HCT116 (cell line): ENCODE results near the gene KCNK18. TPM values are rescaled to one million over a fixed set of nuclear protein-coding genes. Genes with fewer than 3 reads are reported as not detected.

ENCODE experiments used
- ATAC-seq: fragments of 200-7000 bp; cut with Tn5 transposase; 2 replicates; pipeline ENCODE4 v1.9.1; 2020; ENCODE audit warnings: mild to moderate bottlenecking, moderate library complexity
- BruUV-seq: library from RNA; stranded (reverse); fragments of 400-500 nt; replicated peaks from 2 replicates; lab custom pipeline; 2021; lab: Mats Ljungman, UMichigan
- CTCF ChIA-PET: fragments of 300-600 bp; sonication (Branson Sonifier 250); formaldehyde crosslinking; loops from one replicate; lab custom pipeline; 2021; ENCODE audit warnings: antibody characterized with exemption; lab: Charles Lee
- POLR2A ChIA-PET: fragments of 300-600, 350-600 bp; sonication (Branson Sonifier 250); formaldehyde crosslinking; loops from one replicate; lab custom pipeline; 2021; ENCODE audit warnings: antibody characterized with exemption; lab: Charles Lee
- RAD21 ChIA-PET, 2 experiments: fragments of 300-600 bp; sonication (Branson Sonifier 250); formaldehyde crosslinking; loops; one replicate each; lab custom pipeline; 2023; ENCODE audit warnings: low total read pairs in 2 of 2; ENCODE audit not compliant: uncharacterized antibody in 2 of 2, unreplicated experiment in 2 of 2, low non-redundant PET in 1 of 2; lab: Charles Lee
- DNase-seq: peaks from one replicate; pipeline ENCODE4 v3.0.0-alpha.2; 2010; ENCODE audit warnings: low read depth, low spot score
- H2AFZ ChIP-seq: fragments of 200-600 bp; shearing (Covaris generic), sonication (generic); 2 replicates; pipeline ENCODE4 v1.6.1; 2017; ENCODE audit warnings: low read depth, mixed run types, mixed read lengths, antibody characterized with exemption, low read length; ENCODE audit not compliant: poor library complexity, severe bottlenecking
- H3K27ac ChIP-seq: 2 replicates; pipeline ENCODE4 v1.5.1; 2012; ENCODE audit warnings: low read depth, low read length
- H3K27me3 ChIP-seq: fragments of 200-600 bp; sonication (generic); 2 replicates; pipeline ENCODE4 v1.6.1; 2016; ENCODE audit warnings: mixed run types, low read length, mixed read lengths; ENCODE audit not compliant: insufficient read depth
- H3K36me3 ChIP-seq, 2 experiments: fragments of 200-500 bp in 1 of 2; fragments of 200-600 bp in 1 of 2; sonication (Bioruptor generic) in 1 of 2; sonication (generic) in 1 of 2; 2 replicates each; pipeline versions ENCODE4 v1.5.1 to v1.6.1; 2014 to 2016; ENCODE audit warnings: low read length in 2 of 2, inconsistent platforms in 1 of 2, mixed read lengths in 1 of 2, mixed run types in 1 of 2; ENCODE audit not compliant: insufficient read depth in 2 of 2, control insufficient read depth in 1 of 2
- H3K4me1 ChIP-seq, 2 experiments: fragments of 200-600 bp in 1 of 2; sonication (generic) in 1 of 2; 2 replicates each; pipeline versions ENCODE4 v1.5.1 to v1.6.1; 2012 to 2017; ENCODE audit warnings: low read length in 2 of 2, inconsistent platforms in 1 of 2, mild to moderate bottlenecking in 1 of 2, mixed read lengths in 1 of 2, mixed run types in 1 of 2, moderate library complexity in 1 of 2; ENCODE audit not compliant: insufficient read depth in 2 of 2, control insufficient read depth in 1 of 2
- H3K4me2 ChIP-seq: fragments of 200-600 bp; sonication (generic); 2 replicates; pipeline ENCODE4 v1.6.1; 2017; ENCODE audit warnings: mixed run types, low read length, mixed read lengths
- H3K4me3 ChIP-seq, 2 experiments: fragments of 200-600 bp in 1 of 2; sonication (generic) in 1 of 2; replicated peaks in 1 of 2; 2 replicates each; pipeline ENCODE4 v1.5.1; 2011 to 2016; ENCODE audit warnings: low read length in 2 of 2, control low read depth in 1 of 2, low read depth in 1 of 2, mild to moderate bottlenecking in 1 of 2, mixed read lengths in 1 of 2, mixed run types in 1 of 2
- H3K79me2 ChIP-seq: fragments of 200-600 bp; sonication (generic); 2 replicates; pipeline ENCODE4 v1.6.1; 2017; ENCODE audit warnings: mild to moderate bottlenecking, mixed run types, low read length, moderate library complexity, mixed read lengths; ENCODE audit not compliant: insufficient read depth
- H3K9ac ChIP-seq: fragments of 200-600 bp; sonication (generic); 2 replicates; pipeline ENCODE4 v1.6.1; 2016; ENCODE audit warnings: low read length, mixed read lengths
- H3K9me2 ChIP-seq: fragments of 200-600 bp; sonication (generic), shearing (Covaris generic); 2 replicates; pipeline ENCODE4 v1.6.1; 2017; ENCODE audit warnings: mixed run types, mild to moderate bottlenecking, moderate library complexity; ENCODE audit not compliant: insufficient read depth
- H3K9me3 ChIP-seq, 2 experiments: fragments of 200-500 bp in 1 of 2; fragments of 200-600 bp in 1 of 2; sonication (Bioruptor generic) in 1 of 2; sonication (generic) in 1 of 2; 2 replicates each; pipeline ENCODE4 v1.6.1; 2014 to 2017; ENCODE audit warnings: low read length in 2 of 2, mixed read lengths in 2 of 2, inconsistent platforms in 1 of 2, low read depth in 1 of 2, mild to moderate bottlenecking in 1 of 2, mixed run types in 1 of 2, moderate library complexity in 1 of 2; ENCODE audit not compliant: control insufficient read depth in 1 of 2, insufficient read depth in 1 of 2
- H4K20me1 ChIP-seq: fragments of 200-600 bp; sonication (generic), shearing (Covaris generic); 2 replicates; pipeline ENCODE4 v1.6.1; 2017; ENCODE audit warnings: mixed run types, mild to moderate bottlenecking, moderate library complexity; ENCODE audit not compliant: insufficient read depth
- CBX3 ChIP-seq: IDR thresholded peaks from 2 replicates; pipeline ENCODE4 v1.6.1; 2012; ENCODE audit warnings: low read depth
- CEBPB ChIP-seq: IDR thresholded peaks from 2 replicates; pipeline ENCODE4 v1.6.1; 2012; ENCODE audit warnings: low read depth
- EGR1 ChIP-seq: IDR thresholded peaks from 2 replicates; pipeline ENCODE4 v1.6.1; 2012; ENCODE audit warnings: low read depth
- ELF1 ChIP-seq: IDR thresholded peaks from 2 replicates; pipeline ENCODE4 v1.6.1; 2012; ENCODE audit warnings: low read depth, borderline replicate concordance
- EZH2 ChIP-seq: fragments of 200-600 bp; sonication (generic); IDR thresholded peaks from 2 replicates; pipeline ENCODE4 v1.6.1; 2017; ENCODE audit warnings: antibody characterized with exemption, mixed run types
- EZH2phosphoT487 ChIP-seq: fragments of 200-600 bp; IDR thresholded peaks from 2 replicates; pipeline ENCODE4 v1.6.1; 2018; ENCODE audit warnings: antibody characterized with exemption, borderline replicate concordance
- FOSL1 ChIP-seq: IDR thresholded peaks from 2 replicates; pipeline ENCODE4 v1.6.1; 2012; ENCODE audit warnings: low read depth
- JUND ChIP-seq: IDR thresholded peaks from 2 replicates; pipeline ENCODE4 v1.6.1; 2012
- POLR2AphosphoS5 ChIP-seq: IDR thresholded peaks from 2 replicates; pipeline ENCODE4 v1.6.1; 2011; ENCODE audit warnings: mild to moderate bottlenecking, low read depth, low read length, moderate library complexity
- RAD21 ChIP-seq: IDR thresholded peaks from 2 replicates; pipeline ENCODE4 v1.6.1; 2012; ENCODE audit warnings: low read depth, mild to moderate bottlenecking
- SIN3A ChIP-seq: IDR thresholded peaks from 2 replicates; pipeline ENCODE4 v1.6.1; 2012; ENCODE audit warnings: low read depth
- SP1 ChIP-seq: IDR thresholded peaks from 2 replicates; pipeline ENCODE4 v1.6.1; 2012; ENCODE audit warnings: low read depth
- SRF ChIP-seq: IDR thresholded peaks from 2 replicates; pipeline ENCODE4 v1.6.1; 2012; ENCODE audit warnings: low read depth
- YY1 ChIP-seq: IDR thresholded peaks from 2 replicates; pipeline ENCODE4 v1.6.1; 2011; ENCODE audit warnings: low read length, low read depth, moderate library complexity, mild to moderate bottlenecking; ENCODE audit not compliant: insufficient replicate concordance; ENCODE audit errors: extremely low read depth
- ZNF274 ChIP-seq: fragments of 200-500 bp; sonication (Bioruptor generic); IDR thresholded peaks from 2 replicates; pipeline ENCODE4 v1.6.1; 2014; ENCODE audit warnings: mild to moderate bottlenecking, low read depth, low read length, inconsistent platforms
- intact Hi-C: fragments of 100-400 bp; cut with micrococcal nuclease; formaldehyde crosslinking; loops from 2 replicates; pipeline ENCODE4 v1.10.0; 2022
- total RNA-seq: library from RNA; stranded (reverse); gene quantifications from one replicate; pipeline ENCODE4 v1.2.1, GENCODE V29; 2021; ENCODE audit not compliant: unreplicated experiment
- TF ChIP-seq, protein P1 (sequence below): IDR thresholded peaks from 2 replicates; pipeline ENCODE4 v1.6.1; 2011; ENCODE audit warnings: mild to moderate bottlenecking, low read length, moderate library complexity; ENCODE audit not compliant: insufficient replicate concordance; ENCODE audit errors: extremely low read depth
- TF ChIP-seq, protein P2 (sequence below): IDR thresholded peaks from 2 replicates; pipeline ENCODE4 v1.6.1; 2012

The KCNK18 gene
- total RNA-seq, 1 experiment from 2014 or later, result not detected

DNA sequence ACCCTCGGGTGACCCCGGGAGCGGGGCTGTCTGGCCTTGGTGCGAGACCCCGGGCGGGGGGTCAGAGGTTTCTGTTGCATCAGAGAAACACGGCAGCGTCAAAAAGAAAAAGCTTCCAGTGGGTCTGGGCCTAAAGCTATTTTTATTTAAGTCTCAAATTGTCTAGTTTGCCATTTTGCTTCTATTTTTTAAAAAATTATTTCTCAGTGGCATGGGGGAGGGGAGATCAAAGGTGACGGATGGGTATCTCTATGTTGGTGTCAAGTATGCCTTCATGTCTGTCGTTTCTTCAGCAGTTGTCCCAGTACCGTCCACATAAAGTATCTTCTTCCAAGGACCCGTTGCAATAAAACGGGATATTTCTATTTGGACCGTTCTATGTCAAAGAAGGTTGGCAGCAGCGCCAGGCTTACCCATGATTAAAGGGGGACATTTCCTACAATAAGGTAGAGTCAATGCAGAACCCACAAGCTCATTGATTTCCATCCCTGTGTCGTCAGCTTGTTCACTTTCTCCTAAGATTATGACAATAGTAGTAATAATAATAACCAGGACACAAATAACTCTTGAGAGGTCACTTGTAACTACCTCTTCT is 33.2 kb upstream of the KCNK18 start:
- ChIA-PET POLR2A (no interaction called here), RAD21 (interaction anchor here in 1 of 2 experiments (4.8 kb wide), 1 partner anchor 367 kb away, joined by 30 read pairs; no protein-coding TSS in a partner anchor), CTCF (interaction anchor here (0.9 to 17.7 kb wide), 3 partner anchors 10 to 365 kb away, joined by 3 to 629 read pairs (median 6); no protein-coding TSS in a partner anchor)
- no peak for ATAC-seq
- Histone ChIP-seq H3K9ac (no peak overlapping the region), H3K4me1 (peaks cover 2 to 19% of the 10 kb centered on the region in 2 experiments; a peak in 3 of 4 replicates), H3K36me3 (no peaks in the 10 kb centered on the region), H3K9me3 (no peaks in the 10 kb centered on the region), H4K20me1 (no peaks in the 10 kb centered on the region), H3K27ac (no peak overlapping the region), H3K9me2 (no peaks in the 10 kb centered on the region), H3K4me3 (no peak overlapping the region), H2AFZ (no peak overlapping the region), H3K27me3 (0 out of 2 replicates have a peak, but pooled peaks cover 8% of the 10 kb centered on the region), H3K79me2 (no peaks in the 10 kb centered on the region), H3K4me2 (no peak overlapping the region)
- intact Hi-C loops, result loop anchor here (2.0 to 5.0 kb wide), 2 partner anchors 217 to 522 kb away; no protein-coding TSS in a partner anchor
- BruUV-seq, result no TSS peak
- DNase-seq, result no peak
- TF ChIP-seq SIN3A (no peak), EGR1 (no peak), ZNF274 (no peak), CBX3 (no peak), CEBPB (no peak), EZH2 (no peak), RAD21 (no peak), EZH2phosphoT487 (no peak), ELF1 (no peak), SP1 (no peak), JUND (no peak), POLR2AphosphoS5 (no peak), FOSL1 (no peak), YY1 (no peak), SRF (no peak)
- TF ChIP-seq, protein P1, sequence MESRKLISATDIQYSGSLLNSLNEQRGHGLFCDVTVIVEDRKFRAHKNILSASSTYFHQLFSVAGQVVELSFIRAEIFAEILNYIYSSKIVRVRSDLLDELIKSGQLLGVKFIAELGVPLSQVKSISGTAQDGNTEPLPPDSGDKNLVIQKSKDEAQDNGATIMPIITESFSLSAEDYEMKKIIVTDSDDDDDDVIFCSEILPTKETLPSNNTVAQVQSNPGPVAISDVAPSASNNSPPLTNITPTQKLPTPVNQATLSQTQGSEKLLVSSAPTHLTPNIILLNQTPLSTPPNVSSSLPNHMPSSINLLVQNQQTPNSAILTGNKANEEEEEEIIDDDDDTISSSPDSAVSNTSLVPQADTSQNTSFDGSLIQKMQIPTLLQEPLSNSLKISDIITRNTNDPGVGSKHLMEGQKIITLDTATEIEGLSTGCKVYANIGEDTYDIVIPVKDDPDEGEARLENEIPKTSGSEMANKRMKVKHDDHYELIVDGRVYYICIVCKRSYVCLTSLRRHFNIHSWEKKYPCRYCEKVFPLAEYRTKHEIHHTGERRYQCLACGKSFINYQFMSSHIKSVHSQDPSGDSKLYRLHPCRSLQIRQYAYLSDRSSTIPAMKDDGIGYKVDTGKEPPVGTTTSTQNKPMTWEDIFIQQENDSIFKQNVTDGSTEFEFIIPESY, result no peak
- TF ChIP-seq, protein P2, sequence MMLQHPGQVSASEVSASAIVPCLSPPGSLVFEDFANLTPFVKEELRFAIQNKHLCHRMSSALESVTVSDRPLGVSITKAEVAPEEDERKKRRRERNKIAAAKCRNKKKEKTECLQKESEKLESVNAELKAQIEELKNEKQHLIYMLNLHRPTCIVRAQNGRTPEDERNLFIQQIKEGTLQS, result no peak
